ENCODE results near the gene SMC5.

DNA sequence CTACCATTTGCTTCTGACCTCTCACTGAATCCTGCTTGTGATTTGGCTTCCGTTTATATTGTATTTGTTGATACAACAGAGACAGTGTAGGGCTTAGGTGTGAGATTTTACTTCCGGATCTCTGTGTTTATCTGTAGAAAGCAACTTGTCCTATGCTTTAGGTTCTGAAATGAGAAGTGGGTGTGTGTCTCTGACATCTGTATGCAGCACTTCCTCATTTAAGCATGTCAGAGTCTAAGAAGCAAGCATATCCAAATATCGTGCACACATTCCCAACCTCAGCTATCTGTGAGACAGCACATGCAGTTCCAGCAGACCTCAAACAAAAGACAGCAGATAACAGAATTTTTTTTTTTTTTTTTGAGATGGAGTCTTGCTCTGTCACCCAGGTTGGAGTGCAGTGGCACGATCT, 139.4 kb downstream of the SMC5 start:
- TF ChIP-seq EZH2 (IDR thresholded peaks at IDR 0.05) (no peak), POLR2A (IDR thresholded peaks at IDR 0.05; ENCODE audit: borderline replicate concordance, extremely low read depth, insufficient read depth, insufficient read length) (no peak), POLR2AphosphoS5 (IDR thresholded peaks at IDR 0.05; ENCODE audit: low read depth, low read length) (no peak), SP1 (IDR thresholded peaks at IDR 0.05; ENCODE audit: low read depth) (no peak), EZH2phosphoT487 (IDR thresholded peaks at IDR 0.05; ENCODE audit: borderline replicate concordance) (no peak), ELF1 (IDR thresholded peaks at IDR 0.05; ENCODE audit: borderline replicate concordance, low read depth) (no peak), FOSL1 (IDR thresholded peaks at IDR 0.05; ENCODE audit: low read depth) (no peak), YY1 (IDR thresholded peaks at IDR 0.05; ENCODE audit: extremely low read depth, insufficient replicate concordance, low read depth, low read length) (no peak), ZNF274 (IDR thresholded peaks at IDR 0.05; ENCODE audit: low read depth, low read length) (no peak), TCF7L2 (IDR thresholded peaks at IDR 0.05; ENCODE audit: borderline replicate concordance, extremely low read depth, insufficient read depth, insufficient read length) (no peak)
- TF ChIP-seq, protein P1, sequence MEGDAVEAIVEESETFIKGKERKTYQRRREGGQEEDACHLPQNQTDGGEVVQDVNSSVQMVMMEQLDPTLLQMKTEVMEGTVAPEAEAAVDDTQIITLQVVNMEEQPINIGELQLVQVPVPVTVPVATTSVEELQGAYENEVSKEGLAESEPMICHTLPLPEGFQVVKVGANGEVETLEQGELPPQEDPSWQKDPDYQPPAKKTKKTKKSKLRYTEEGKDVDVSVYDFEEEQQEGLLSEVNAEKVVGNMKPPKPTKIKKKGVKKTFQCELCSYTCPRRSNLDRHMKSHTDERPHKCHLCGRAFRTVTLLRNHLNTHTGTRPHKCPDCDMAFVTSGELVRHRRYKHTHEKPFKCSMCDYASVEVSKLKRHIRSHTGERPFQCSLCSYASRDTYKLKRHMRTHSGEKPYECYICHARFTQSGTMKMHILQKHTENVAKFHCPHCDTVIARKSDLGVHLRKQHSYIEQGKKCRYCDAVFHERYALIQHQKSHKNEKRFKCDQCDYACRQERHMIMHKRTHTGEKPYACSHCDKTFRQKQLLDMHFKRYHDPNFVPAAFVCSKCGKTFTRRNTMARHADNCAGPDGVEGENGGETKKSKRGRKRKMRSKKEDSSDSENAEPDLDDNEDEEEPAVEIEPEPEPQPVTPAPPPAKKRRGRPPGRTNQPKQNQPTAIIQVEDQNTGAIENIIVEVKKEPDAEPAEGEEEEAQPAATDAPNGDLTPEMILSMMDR (IDR thresholded peaks at IDR 0.05 in 2 of 3, conservative IDR thresholded peaks at IDR 0.05 in 1 of 3; ENCODE audit: borderline replicate concordance in 1 of 3, insufficient read depth in 1 of 3, low read depth in 2 of 3, low read length in 2 of 3): no peak
- TF ChIP-seq, protein P2, sequence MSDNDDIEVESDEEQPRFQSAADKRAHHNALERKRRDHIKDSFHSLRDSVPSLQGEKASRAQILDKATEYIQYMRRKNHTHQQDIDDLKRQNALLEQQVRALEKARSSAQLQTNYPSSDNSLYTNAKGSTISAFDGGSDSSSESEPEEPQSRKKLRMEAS (IDR thresholded peaks at IDR 0.05): no peak
- TF ChIP-seq, protein P3, sequence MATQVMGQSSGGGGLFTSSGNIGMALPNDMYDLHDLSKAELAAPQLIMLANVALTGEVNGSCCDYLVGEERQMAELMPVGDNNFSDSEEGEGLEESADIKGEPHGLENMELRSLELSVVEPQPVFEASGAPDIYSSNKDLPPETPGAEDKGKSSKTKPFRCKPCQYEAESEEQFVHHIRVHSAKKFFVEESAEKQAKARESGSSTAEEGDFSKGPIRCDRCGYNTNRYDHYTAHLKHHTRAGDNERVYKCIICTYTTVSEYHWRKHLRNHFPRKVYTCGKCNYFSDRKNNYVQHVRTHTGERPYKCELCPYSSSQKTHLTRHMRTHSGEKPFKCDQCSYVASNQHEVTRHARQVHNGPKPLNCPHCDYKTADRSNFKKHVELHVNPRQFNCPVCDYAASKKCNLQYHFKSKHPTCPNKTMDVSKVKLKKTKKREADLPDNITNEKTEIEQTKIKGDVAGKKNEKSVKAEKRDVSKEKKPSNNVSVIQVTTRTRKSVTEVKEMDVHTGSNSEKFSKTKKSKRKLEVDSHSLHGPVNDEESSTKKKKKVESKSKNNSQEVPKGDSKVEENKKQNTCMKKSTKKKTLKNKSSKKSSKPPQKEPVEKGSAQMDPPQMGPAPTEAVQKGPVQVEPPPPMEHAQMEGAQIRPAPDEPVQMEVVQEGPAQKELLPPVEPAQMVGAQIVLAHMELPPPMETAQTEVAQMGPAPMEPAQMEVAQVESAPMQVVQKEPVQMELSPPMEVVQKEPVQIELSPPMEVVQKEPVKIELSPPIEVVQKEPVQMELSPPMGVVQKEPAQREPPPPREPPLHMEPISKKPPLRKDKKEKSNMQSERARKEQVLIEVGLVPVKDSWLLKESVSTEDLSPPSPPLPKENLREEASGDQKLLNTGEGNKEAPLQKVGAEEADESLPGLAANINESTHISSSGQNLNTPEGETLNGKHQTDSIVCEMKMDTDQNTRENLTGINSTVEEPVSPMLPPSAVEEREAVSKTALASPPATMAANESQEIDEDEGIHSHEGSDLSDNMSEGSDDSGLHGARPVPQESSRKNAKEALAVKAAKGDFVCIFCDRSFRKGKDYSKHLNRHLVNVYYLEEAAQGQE (IDR thresholded peaks at IDR 0.05; ENCODE audit: low read depth): no peak
- TF ChIP-seq, protein P4, sequence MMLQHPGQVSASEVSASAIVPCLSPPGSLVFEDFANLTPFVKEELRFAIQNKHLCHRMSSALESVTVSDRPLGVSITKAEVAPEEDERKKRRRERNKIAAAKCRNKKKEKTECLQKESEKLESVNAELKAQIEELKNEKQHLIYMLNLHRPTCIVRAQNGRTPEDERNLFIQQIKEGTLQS (IDR thresholded peaks at IDR 0.05): no peak
